Neutrophil (primary cell): ENCODE data around the gene GRIK4.

Source experiments
- H3K27ac ChIP-seq: fragments of 200-600 bp; sonication (generic); 2 replicates; pipeline ENCODE4 v1.5.1; 2016; ENCODE audit warnings: mild to moderate bottlenecking, moderate library complexity
- H3K27me3 ChIP-seq: fragments of 200-600 bp; sonication (generic); 2 replicates; pipeline ENCODE4 v1.6.0; 2016; ENCODE audit warnings: mild to moderate bottlenecking
- H3K36me3 ChIP-seq: fragments of 200-600 bp; sonication (generic); 2 replicates; pipeline ENCODE4 v1.5.1; 2017
- H3K4me1 ChIP-seq, 2 experiments: fragments of 200-600 bp in 1 of 2; sonication (generic) in 1 of 2; 1 replicate in 1 of 2; 2 replicates in 1 of 2; pipeline versions ENCODE4 v1.5.1 to v1.6.1; 2013 to 2016; ENCODE audit warnings: low read depth in 1 of 2, low read length in 1 of 2, mild to moderate bottlenecking in 1 of 2, moderate library complexity in 1 of 2; ENCODE audit not compliant: control insufficient read depth in 1 of 2, insufficient read depth in 1 of 2
- H3K4me3 ChIP-seq, 2 experiments: fragments of 200-600 bp in 1 of 2; sonication (generic) in 1 of 2; 1 replicate in 1 of 2; 2 replicates in 1 of 2; pipeline ENCODE4 v1.5.1; 2013 to 2016; ENCODE audit warnings: low read depth in 1 of 2, low read length in 1 of 2, mild to moderate bottlenecking in 1 of 2, moderate library complexity in 1 of 2
- H3K9me3 ChIP-seq: fragments of 200-600 bp; sonication (generic); 2 replicates; pipeline ENCODE4 v1.5.1; 2016
- TF ChIP-seq, protein P1 (sequence below): fragments of 200-600 bp; sonication (generic); IDR thresholded peaks from 2 replicates; pipeline ENCODE4 v1.5.1; 2016; ENCODE audit warnings: antibody characterized with exemption

GRIK4 gene

GRCh38 chr11:120611581-120611980 lies 100.0 kb downstream of the GRIK4 start:
- peaks cover 9% of the 10 kb centered on the region for H3K27me3 ChIP-seq
- TF ChIP-seq, protein P1, sequence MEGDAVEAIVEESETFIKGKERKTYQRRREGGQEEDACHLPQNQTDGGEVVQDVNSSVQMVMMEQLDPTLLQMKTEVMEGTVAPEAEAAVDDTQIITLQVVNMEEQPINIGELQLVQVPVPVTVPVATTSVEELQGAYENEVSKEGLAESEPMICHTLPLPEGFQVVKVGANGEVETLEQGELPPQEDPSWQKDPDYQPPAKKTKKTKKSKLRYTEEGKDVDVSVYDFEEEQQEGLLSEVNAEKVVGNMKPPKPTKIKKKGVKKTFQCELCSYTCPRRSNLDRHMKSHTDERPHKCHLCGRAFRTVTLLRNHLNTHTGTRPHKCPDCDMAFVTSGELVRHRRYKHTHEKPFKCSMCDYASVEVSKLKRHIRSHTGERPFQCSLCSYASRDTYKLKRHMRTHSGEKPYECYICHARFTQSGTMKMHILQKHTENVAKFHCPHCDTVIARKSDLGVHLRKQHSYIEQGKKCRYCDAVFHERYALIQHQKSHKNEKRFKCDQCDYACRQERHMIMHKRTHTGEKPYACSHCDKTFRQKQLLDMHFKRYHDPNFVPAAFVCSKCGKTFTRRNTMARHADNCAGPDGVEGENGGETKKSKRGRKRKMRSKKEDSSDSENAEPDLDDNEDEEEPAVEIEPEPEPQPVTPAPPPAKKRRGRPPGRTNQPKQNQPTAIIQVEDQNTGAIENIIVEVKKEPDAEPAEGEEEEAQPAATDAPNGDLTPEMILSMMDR: no peak
- H3K36me3 ChIP-seq: no peaks in the 10 kb centered on the region
- no peaks in the 10 kb centered on the region for H3K4me1 ChIP-seq
- H3K27ac ChIP-seq: no peak overlapping the region
- H3K4me3 ChIP-seq: no peak overlapping the region
- no peaks in the 10 kb centered on the region for H3K9me3 ChIP-seq

DNA sequence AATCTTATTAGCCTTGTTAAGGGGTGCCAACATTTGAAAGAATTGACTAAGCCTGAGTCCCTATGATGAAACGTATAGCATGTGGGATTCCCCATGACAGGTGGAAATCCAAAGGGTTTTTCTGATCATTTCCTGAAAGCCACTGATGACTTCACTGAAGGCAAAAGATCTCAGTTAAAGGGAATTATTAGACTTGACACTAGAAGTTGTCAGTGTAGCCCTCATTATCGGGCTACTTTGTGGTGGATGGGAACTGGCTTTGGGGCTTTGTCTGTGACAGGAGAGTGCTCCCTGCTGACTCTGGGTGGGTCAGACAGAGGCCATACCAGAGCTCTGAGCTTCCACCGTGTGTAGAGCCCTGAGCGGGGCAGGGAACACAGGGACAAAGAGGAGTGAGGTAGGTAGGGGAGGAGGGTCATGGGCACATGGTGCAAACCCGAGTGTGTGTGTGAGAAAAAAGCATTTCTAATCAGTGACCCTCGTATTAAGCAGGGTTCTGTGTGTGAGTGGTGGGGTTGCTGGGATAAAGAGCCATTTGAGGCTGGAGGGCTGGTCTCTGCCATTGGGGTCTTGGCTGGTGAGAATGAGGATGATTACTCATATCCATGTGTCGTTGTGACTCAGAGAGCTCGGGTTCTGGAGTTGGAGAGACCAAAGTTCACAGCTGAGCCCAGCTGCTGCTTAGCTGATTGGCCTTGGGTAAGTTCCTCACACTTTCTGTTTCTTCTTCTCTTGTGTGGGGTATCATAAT lies 101.1 kb downstream of the GRIK4 start:
- H3K36me3 ChIP-seq: no peaks in the 10 kb centered on the region
- H3K4me1 ChIP-seq: no peaks in the 10 kb centered on the region
- H3K27ac ChIP-seq: no peak overlapping the region

GRCh38 chr11:120613264-120614226 lies 102.0 kb downstream of the GRIK4 start:
- H3K4me3 ChIP-seq: no peak overlapping the region
- no peak overlapping the region for H3K27ac ChIP-seq
- no peaks in the 10 kb centered on the region for H3K4me1 ChIP-seq
- peaks cover 5% of the 10 kb centered on the region for H3K27me3 ChIP-seq
- H3K9me3 ChIP-seq: no peaks in the 10 kb centered on the region
- TF ChIP-seq, protein P1: no peak
- no peaks in the 10 kb centered on the region for H3K36me3 ChIP-seq

More for the DNA sequence above, 101.1 kb downstream of the GRIK4 start:
- H3K9me3 ChIP-seq: no peaks in the 10 kb centered on the region
- TF ChIP-seq, protein P1: no peak
- peaks cover 9% of the 10 kb centered on the region for H3K27me3 ChIP-seq
- no peak overlapping the region for H3K4me3 ChIP-seq

- Histone ChIP-seq H3K27me3 (peaks cover 5% of the 10 kb centered on the region), H3K36me3 (no peaks in the 10 kb centered on the region), H3K9me3 (no peaks in the 10 kb centered on the region), H3K27ac (no peak overlapping the region), H3K4me1 (no peaks in the 10 kb centered on the region), H3K4me3 (no peak overlapping the region)
- TF ChIP-seq, protein P1: no peak
Observed at GRCh38 chr11:120615391-120615790, 103.8 kb downstream of the GRIK4 start.

GRCh38 chr11:120618399-120618798 lies 106.9 kb downstream of the GRIK4 start:
- Histone ChIP-seq H3K4me1 (no peaks in the 10 kb centered on the region), H3K36me3 (no peaks in the 10 kb centered on the region), H3K9me3 (no peaks in the 10 kb centered on the region), H3K27me3 (peaks cover 1% of the 10 kb centered on the region), H3K4me3 (no peak overlapping the region), H3K27ac (no peak overlapping the region)
- TF ChIP-seq, protein P1: no peak
